PC-9 (cell line): Measurements from ENCODE around the gene MACROH2A2.

Source experiments
- EZH2 ChIP-seq: fragments of 200-600 bp; sonication (generic); IDR thresholded peaks from 2 replicates; pipeline ENCODE4 v1.8.0; 2017; ENCODE audit warnings: antibody characterized with exemption, low read depth
- TF ChIP-seq, protein P1 (sequence below): fragments of 200-600 bp; sonication (generic); conservative IDR thresholded peaks from 2 replicates; pipeline ENCODE4 v1.6.1; 2017; ENCODE audit warnings: mixed run types, antibody characterized with exemption, mild to moderate bottlenecking, moderate library complexity

DNA sequence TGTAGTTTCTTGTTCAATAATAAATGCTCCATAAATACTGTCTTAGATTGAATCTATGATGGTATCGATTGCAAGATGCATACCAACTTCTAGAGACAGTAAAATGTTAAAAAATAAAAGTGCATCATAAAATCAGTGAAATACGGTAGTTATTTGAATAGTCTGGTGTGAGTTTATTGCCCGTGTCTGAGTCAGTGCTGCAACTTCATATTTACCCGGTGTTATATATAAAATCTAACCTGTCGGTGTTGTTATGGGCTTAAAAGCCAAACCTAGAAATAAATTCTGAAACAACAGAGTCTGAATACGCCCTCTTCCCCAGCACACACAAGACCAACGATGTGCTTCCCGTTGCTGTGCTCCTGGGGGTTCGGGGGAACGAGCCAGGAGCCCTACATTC lies 16.3 kb downstream of the MACROH2A2 start:
- TF ChIP-seq, protein P1, sequence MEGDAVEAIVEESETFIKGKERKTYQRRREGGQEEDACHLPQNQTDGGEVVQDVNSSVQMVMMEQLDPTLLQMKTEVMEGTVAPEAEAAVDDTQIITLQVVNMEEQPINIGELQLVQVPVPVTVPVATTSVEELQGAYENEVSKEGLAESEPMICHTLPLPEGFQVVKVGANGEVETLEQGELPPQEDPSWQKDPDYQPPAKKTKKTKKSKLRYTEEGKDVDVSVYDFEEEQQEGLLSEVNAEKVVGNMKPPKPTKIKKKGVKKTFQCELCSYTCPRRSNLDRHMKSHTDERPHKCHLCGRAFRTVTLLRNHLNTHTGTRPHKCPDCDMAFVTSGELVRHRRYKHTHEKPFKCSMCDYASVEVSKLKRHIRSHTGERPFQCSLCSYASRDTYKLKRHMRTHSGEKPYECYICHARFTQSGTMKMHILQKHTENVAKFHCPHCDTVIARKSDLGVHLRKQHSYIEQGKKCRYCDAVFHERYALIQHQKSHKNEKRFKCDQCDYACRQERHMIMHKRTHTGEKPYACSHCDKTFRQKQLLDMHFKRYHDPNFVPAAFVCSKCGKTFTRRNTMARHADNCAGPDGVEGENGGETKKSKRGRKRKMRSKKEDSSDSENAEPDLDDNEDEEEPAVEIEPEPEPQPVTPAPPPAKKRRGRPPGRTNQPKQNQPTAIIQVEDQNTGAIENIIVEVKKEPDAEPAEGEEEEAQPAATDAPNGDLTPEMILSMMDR: no peak
- no peak for TF ChIP-seq EZH2
